GM18526 (cell line): ENCODE data around the gene TANGO6.

ENCODE experiments used
- POLR2A ChIP-seq: IDR thresholded peaks from 3 replicates; pipeline ENCODE4 v1.6.1; 2011; ENCODE audit not compliant: insufficient read length; ENCODE audit errors: extremely low read depth

TANGO6 gene

DNA sequence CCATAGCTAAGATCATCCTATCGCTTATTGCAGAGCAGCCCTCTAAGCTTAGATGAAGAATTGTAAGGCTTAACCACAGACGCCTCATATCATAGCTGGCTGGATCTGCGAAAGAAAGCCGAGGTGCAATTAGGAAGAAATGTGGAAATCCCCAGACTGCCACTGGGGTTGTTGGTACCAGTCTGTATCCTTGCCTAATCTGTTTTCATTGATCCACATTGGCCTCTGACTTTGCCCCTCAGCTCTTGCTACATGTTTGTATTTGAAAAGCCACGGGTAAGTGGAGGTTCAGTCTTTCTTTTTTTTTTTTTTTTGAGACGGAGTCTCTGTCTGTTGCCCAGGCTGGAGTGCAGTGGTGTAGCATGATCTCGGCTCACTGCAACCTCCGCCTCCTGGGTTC is 48.9 kb downstream of the TANGO6 start:
- no peak for TF ChIP-seq POLR2A

GRCh38 chr16:68892898-68893297 is 49.6 kb downstream of the TANGO6 start:
- TF ChIP-seq POLR2A = no peak

DNA sequence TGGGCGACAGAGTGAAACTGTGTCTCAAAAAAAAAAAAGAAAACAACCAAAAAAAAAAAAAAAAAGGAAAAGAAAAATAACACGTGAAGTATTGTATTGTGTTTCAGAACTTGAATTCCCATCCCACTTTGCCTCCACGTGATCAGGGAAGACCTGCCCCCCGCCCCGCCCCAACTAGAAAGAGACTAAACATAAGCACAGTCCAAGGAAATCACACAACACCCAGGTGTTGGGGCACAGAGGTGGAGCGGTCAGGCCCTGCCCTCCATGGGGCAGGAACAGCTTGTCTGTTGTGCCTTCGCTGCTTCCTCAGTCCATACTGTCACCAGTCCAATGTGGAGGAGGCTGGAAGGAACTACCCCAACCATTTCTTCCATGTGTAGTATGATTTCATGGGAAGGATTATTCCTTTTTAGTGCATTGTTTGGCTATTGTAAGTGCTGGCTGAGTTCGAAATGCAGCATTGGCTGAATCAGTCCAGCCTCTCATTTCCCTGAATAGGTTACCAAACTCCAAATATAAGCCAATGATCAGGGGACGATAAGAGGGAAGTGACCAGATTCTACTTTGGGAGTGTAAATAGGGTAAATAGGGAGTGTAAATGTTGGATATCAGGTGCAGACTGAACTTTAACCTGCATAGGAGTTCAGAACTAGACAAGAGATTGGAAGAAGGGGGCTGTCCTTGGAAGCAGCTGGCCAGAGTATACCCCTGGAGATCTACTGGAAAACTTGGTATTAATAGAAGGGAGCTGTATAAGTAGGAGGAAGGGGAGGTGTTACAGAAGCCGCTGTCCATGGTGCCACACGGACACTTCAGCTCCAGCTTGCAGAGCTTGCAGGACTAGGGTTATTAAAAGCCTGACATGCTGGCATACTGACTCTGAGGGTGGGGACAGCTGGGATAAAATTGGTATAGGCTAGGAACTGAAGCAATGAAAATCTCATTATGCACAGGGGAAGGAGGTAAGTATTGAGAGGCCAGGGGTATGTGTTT is 50.7 kb downstream of the TANGO6 start:
- TF ChIP-seq POLR2A = no peak

- no peak for TF ChIP-seq POLR2A
These were observed 51.4 kb downstream of the TANGO6 start for GRCh38 chr16:68894714-68895113.

DNA sequence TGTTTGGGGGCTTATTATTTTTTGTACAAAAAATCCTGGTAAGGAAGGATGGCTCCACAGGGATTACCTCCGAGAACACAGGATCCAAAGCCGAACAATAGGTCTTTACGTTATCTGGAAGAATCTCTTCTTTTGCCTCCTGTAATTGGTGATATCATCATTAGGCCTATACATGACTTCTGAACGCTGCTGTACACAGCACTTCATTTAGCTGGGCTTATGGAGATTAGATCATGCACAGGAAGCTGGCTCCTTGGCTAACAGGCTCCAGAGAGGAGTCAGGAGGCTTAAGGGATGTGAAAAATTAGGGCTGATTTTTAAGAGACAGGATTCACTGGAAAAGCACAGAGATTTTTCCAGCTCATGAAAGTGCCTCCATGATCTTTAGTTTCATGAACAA is 54.7 kb downstream of the TANGO6 start:
- TF ChIP-seq POLR2A = no peak

DNA sequence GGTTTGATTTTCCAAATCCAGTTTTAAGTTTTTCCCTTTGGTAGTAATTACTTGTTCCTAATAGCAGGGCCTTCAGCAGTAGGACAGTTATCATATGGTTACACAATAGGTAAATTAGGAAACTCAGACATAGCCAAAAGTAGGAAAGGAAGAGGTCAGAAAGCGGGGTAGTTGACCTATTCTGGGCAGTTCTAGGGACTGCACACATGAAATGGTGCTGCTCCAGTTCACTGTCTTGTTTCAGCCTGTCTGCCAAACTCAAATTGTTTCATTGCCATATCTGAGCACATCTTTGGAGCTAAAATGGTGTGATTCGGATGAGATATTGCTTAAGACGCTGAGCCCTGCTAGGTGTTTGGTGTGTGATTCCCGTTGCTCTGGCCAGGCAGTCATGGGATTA is 56.7 kb downstream of the TANGO6 start:
- TF ChIP-seq POLR2A = no peak

DNA sequence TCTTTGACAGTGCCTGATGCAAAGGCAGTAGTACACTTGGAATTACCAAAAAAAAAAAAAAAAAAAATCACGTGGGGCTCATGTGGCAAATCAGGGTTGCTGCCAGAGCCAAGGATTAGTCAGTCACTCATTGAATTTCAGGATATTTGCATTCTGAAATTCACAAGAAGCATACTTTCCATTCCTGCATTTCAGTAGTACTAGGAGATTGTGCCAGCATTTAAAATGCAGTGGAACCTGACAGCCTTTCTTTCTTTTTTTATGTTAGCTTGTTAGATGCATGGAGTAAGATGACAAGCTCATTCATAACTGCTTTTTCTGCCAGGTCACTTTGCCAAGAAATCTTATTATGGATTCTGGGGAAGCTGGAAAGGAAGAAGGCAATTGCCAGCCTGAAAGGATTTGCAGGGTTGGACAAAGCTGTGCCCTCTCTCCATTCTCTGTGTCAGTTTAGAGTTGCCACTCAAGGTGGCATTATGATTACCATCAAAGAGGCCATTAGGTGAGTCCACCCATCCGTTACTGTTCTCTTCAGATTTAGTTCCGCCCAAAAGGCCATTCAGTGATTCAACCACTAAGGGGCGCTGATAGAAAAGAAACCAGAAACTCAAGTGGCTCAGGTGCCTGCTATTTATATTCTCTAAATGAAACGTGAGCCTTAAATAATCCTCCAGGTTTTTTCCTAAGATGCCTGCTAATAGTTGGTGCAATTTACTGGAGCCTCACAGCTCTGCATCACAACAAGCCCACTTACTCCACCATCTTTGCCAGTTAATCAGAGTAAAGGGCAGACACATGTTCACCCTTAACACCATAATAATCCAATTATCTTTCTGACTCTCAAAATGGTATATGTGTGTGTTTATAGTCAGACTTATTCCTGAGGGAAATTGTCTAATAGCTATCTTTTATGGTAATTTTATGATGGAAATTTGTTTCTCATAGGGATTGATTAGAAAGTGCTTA is 59.0 kb downstream of the TANGO6 start:
- no peak for TF ChIP-seq POLR2A

DNA sequence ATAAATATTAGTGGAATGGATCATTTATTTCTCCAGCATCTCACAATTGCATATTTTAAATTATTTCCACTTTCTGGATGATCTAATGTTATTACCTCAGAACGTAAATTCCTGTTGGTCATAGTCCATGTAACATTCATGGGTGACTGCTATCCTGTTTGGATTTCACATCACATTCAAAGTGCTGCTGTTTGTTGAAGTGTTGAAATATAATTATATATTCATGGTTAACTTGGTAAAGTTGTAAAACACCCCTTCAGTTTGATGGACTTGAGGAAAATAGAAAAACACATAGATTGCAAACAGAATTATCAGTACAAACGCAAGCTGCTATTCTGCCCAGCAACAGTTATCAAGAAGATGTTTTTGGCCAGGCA is 59.6 kb downstream of the TANGO6 start:
- TF ChIP-seq POLR2A = no peak

- no peak for TF ChIP-seq POLR2A
These were observed 64.0 kb downstream of the TANGO6 start for GRCh38 chr16:68907297-68907696.

DNA sequence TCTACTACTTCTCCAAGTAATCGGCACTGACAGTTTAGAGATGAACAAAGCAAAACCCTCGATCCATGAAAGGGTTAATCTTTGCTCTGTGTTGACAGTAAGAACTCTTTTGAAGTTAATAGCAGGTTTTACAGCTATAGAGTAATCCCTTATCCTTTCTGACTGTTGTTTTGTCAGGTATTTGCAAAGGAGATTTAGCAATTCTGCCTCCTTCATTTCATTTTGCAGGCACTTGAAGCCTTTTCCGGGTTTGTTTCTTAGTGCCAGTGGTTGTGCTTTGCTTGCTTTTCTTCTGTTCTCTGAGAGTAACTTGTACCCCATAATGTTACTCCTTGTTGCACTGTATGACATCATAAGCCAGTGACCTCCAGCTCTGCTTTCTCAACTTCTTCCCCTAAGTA is 64.5 kb downstream of the TANGO6 start:
- no peak for TF ChIP-seq POLR2A

DNA sequence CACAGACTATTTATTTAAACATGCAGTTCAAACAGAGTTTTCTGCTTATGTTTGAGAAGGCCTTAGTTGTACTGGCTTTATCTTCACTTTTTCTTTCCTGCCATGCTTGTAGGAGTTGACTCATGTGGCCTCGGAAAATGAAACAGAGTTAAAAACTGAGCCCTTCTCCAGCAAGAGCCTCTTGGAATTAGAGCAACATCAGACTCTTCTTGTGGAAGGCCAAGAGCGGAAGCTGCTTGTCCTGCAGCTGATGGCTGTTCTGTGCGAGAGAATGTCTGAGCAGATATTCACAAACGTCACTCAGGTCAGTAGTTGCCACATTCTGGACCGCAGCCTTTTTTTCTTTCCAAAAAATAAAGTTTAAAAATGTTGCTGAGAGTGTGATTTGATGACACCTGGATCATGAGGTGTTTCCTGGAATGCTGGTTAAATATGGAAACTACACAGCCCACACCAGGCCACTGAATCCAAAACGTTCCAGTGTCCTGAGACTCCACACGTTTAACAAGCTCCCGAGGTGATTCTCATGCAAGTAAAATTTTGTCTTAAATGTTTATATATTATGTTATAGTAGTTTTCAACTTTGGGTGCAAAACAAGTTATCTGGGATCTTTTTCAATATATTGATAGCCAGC is 65.9 kb downstream of the TANGO6 start:
- no peak for TF ChIP-seq POLR2A

DNA sequence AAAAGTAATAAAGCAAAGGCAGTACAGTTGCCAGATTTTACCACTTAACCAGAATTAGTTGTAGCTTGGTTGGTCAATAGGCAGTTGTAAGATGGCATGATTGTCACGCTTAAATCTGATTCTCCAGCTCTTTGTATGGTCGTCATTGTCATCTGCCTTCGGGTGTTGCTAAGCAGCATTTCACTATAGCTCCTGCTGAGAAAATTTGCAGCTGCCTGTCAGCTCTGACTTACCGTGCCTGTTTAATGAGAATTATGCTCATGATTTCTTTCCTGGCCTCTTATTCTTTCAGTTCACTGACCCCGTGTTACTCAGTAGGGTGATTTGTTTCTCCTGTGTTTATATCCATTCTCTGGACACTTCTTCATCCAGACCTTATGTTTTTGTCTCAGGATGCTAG is 66.7 kb downstream of the TANGO6 start:
- no peak for TF ChIP-seq POLR2A

- TF ChIP-seq POLR2A = no peak
These were observed 72.3 kb downstream of the TANGO6 start for GRCh38 chr16:68915589-68915988.

- TF ChIP-seq POLR2A = no peak
These were observed 74.2 kb downstream of the TANGO6 start for GRCh38 chr16:68917541-68917940.

DNA sequence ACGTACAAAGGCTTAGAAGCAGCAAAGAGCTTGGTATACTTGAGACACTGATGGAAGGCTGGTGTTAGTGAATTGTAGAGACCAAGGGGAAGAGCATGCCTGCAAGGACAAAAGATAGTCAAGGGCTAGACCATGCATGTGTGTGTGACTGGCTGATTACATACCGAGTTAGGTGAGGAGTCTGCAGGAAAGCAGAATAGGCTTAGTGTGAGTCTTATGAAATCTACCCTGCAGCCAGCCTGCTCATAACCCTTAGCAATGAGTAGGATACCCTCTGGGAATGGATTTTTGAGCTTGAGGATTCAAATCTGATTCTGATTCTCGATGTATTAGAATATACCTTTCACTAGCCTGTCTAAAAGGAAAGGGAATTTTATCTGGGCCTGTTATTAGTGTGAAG is 77.0 kb downstream of the TANGO6 start:
- TF ChIP-seq POLR2A = no peak
